ENCODE data around the gene SYTL4.
A peak's percentile ranks its signal among the peaks of the same experiment; 100 is the strongest.

Gene SYTL4

GRCh38 chrX:100647095-100647494, 84.8 kb downstream of the SYTL4 start:
- FAIRE-seq: no peak

- no peak for FAIRE-seq
These were observed 86.8 kb downstream of the SYTL4 start for GRCh38 chrX:100645106-100645505.

- no peak for FAIRE-seq
These were observed 87.7 kb downstream of the SYTL4 start, which contains the start of gene SRPX2 for GRCh38 chrX:100643956-100644860. Gene SRPX2 (plus strand): TSS chrX:100644199. CDS start chrX:100646323, 2,124 bp downstream.

- no peak for FAIRE-seq
These were observed 88.7 kb downstream of the SYTL4 start for GRCh38 chrX:100643212-100643611.

GRCh38 chrX:100642290-100642689, 89.6 kb downstream of the SYTL4 start:
- no peak for FAIRE-seq

GRCh38 chrX:100636321-100636991, 95.5 kb downstream of the SYTL4 start, which contains the start of gene TSPAN6:
Gene TSPAN6 (minus strand): TSS chrX:100636806. CDS start chrX:100636694, 112 bp downstream.
- peak; percentile 87 for FAIRE-seq

GRCh38 chrX:100635989-100636320, 96.0 kb downstream of the SYTL4 start:
- no peak for FAIRE-seq

GRCh38 chrX:100635040-100635439, 96.9 kb downstream of the SYTL4 start:
- no peak for FAIRE-seq

GRCh38 chrX:100625985-100626491, 105.9 kb downstream of the SYTL4 start:
- FAIRE-seq: no peak
